Pancreas (tissue), 10 donors: ENCODE data around the gene PPP1R3G. TPM values are rescaled to one million over a fixed set of nuclear protein-coding genes. Genes with fewer than 3 reads are reported as not detected.

Experiments
- ATAC-seq, 4 donors: fragments of 200-7000 bp; cut with Tn5 transposase; one replicate each; pipeline versions ENCODE4 v1.8.0 to v1.9.1; 2020; ENCODE audit warnings: mild to moderate bottlenecking in 4 of 4, moderate library complexity in 4 of 4
- DNase-seq, 6 donors: peaks; one replicate each; pipeline ENCODE4 v3.0.0-alpha.2; 2020
- FAIRE-seq: peaks from 2 replicates; lab custom pipeline; 2012; peaks lifted over from hg19 to GRCh38; lab: Jason Lieb, UNC
- H3K27ac ChIP-seq, 4 donors: fragments of 200-600 bp; sonication (generic); 1 replicate in 3 of 4; 2 replicates in 1 of 4; pipeline versions ENCODE4 v1.5.0 to v1.8.0; 2020
- H3K27me3 ChIP-seq, 4 donors: fragments of 200-600 bp; one replicate each; pipeline ENCODE4 v1.8.0; 2021
- H3K36me3 ChIP-seq, 3 donors: fragments of 200-600 bp; sonication (generic) in 1 of 3; one replicate each; pipeline versions ENCODE4 v1.5.0 to v1.8.0; 2020 to 2021
- H3K4me1 ChIP-seq, 3 donors: fragments of 200-600 bp; one replicate each; pipeline ENCODE4 v1.8.0; 2021
- H3K4me3 ChIP-seq, 4 donors: fragments of 200-600 bp; sonication (generic) in 2 of 4; one replicate each; pipeline versions ENCODE4 v1.5.0 to v1.8.0; 2020 to 2021
- H3K9me3 ChIP-seq, 4 donors: fragments of 200-600 bp; one replicate each; pipeline ENCODE4 v1.8.0; 2021
- WGBS, 2 donors: extraction: QIAGEN DNeasy Blood & Tissue Kit; methylation state at CpG; one replicate each; pipeline ENCODE4 v1.1.7; 2013; 5-methylcytosine and 5-hydroxymethylcytosine counted together
- intact Hi-C, 3 donors: fragments of 100-400 bp; cut with DNase I; formaldehyde crosslinking; loops; one replicate each; pipeline versions ENCODE4 v1.11.1 to v1.14.2; 2022
- polyA plus RNA-seq, 2 donors: library from polyadenylated mRNA; stranded (reverse); fragments of 200-250 nt; gene quantifications; one replicate each; pipeline ENCODE4 v1.2.3, GENCODE V29; 2013
- total RNA-seq, 6 donors: library from RNA; stranded (reverse); fragmentation: NEBNext Ultra II Directional in 4 of 6; extraction: Animal tissue kit (Norgen Biotek cat#: 25700) in 4 of 6; gene quantifications; one replicate each; pipeline versions ENCODE4 v1.2.1 to v1.2.4, GENCODE V29; 2021 to 2023
- TF ChIP-seq, protein P1 (sequence below), 4 donors: fragments of 200-600 bp; sonication (generic) in 3 of 4; IDR thresholded peaks; one replicate each; pipeline versions ENCODE4 v1.5.0 to v1.8.0; 2021; ENCODE audit warnings: antibody characterized with exemption in 4 of 4
- donor health status: healthy with polysubstance abuse.
- donor health status: DM: no; HTN: no; CAD: no; lungs with moderate emphysema.
- donor health status: DM: no; HTN: no; CAD: no.
- donor health status: control.
- donor health status: control.
- donor health status: Bipolar disorder and iron deficiency.
- donor health status: DM: yes; HTN: yes; CAD: no.
- donor health status: DM: no; HTN: no; CAD: no.
- donor health status: DM: no; HTN: no; CAD: no.
- donor health status: DM: yes; HTN: yes; CAD: no.

PPP1R3G gene
- total and polyA plus RNA-seq, 8 donors, result 0.04 to 0.24 (median 0.08) TPM; not detected in 2

DNA sequence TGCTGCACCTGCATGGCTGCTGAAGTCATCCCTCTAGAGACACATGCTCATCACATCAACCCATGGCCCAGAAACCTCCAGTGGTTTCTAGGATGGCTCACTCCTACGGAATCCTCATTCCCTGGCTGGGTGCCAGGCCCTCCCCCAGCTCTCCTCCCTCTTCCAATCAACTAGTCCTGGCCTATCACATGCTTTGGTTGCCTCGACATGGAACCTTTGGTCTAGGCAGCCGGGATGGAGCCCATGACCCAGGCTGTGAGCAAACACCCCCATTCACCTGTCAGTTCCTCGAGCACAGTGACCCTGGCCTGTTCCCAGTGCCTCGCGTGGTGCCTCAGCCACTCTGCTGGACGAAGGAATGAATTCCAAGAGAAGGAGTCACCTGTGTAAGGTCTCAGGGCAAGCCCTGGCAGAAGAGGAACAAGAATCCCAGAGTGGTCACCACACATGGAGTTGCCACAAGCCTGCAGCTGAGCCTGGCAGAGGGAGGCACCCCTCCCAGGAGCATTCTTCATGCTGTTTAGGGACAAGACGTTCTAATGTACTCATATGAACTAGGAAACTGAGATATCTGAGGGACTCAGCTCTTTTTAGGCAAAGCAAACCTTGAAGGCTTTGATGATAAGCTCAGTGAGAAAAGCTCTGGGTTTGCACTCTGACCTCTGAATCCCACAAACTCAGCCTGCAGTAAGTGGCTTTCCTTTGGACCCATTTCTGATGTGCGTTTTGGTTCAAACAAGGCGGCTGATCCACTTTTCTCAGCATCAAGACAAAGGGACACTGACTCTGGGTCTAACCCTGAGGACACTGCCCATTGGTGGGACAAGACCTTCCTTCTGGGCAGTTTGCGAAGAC is 40.2 kb downstream of the PPP1R3G start:
- DNase-seq (no peak), ATAC-seq (no peak), FAIRE-seq (no peak)
- TF ChIP-seq, protein P1, sequence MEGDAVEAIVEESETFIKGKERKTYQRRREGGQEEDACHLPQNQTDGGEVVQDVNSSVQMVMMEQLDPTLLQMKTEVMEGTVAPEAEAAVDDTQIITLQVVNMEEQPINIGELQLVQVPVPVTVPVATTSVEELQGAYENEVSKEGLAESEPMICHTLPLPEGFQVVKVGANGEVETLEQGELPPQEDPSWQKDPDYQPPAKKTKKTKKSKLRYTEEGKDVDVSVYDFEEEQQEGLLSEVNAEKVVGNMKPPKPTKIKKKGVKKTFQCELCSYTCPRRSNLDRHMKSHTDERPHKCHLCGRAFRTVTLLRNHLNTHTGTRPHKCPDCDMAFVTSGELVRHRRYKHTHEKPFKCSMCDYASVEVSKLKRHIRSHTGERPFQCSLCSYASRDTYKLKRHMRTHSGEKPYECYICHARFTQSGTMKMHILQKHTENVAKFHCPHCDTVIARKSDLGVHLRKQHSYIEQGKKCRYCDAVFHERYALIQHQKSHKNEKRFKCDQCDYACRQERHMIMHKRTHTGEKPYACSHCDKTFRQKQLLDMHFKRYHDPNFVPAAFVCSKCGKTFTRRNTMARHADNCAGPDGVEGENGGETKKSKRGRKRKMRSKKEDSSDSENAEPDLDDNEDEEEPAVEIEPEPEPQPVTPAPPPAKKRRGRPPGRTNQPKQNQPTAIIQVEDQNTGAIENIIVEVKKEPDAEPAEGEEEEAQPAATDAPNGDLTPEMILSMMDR (IDR thresholded peaks at IDR 0.05), result no peak
- H3K9me3 ChIP-seq, result no peaks in the 10 kb centered on the region
- no peaks in the 10 kb centered on the region for H3K36me3 ChIP-seq
- 85 to 86% methylated on average over 11 of the region's 11 CpGs for WGBS, 2 donors
- H3K27me3 ChIP-seq, result no peaks in the 10 kb centered on the region
- H3K27ac ChIP-seq, result no peak overlapping the region
- H3K4me3 ChIP-seq, result no peak overlapping the region
- H3K4me1 ChIP-seq, result no peaks in the 10 kb centered on the region
- intact Hi-C loops, result no loop called here

GRCh38 chr6:5126214-5126613 is 41.1 kb downstream of the PPP1R3G start:
- Histone ChIP-seq H3K27ac (no peak overlapping the region), H3K27me3 (no peaks in the 10 kb centered on the region), H3K4me1 (no peaks in the 10 kb centered on the region), H3K9me3 (no peaks in the 10 kb centered on the region), H3K36me3 (no peaks in the 10 kb centered on the region), H3K4me3 (no peak overlapping the region)
- WGBS, 2 donors, result 50 to 79% methylated on average over 4 of the region's 4 CpGs
- ATAC-seq (no peak), FAIRE-seq (no peak), DNase-seq (no peak)
- TF ChIP-seq, protein P1 (IDR thresholded peaks at IDR 0.05), result no peak
- intact Hi-C loops, result no loop called here

DNA sequence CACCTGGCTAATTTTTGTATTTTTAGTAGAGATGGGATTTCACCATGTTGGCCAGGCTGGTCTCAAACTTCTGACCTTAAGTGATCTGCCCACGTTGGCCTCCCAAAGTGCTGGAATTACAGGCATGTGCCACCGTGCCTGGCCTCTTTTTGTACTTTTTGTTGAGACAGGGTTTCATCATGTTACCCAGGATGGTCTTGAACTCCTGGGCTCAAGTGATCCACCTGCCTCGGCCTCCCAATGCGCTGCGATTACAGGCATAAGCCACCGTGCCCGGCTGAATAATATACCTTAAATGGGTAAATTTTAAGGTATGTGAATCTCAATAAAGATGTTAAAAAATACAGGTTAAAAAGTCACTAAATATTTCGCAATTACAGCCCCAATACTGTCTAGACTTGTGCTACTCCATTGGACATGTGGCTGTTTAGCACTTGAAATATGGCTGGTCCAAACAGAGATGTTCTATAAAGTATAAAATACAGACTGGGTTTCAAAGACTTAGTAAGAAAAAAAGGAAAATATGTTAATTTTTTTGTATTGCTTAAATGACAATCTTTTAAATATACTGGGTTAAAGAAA is 42.1 kb downstream of the PPP1R3G start:
- Histone ChIP-seq H3K9me3 (no peaks in the 10 kb centered on the region), H3K27ac (no peak overlapping the region), H3K4me3 (no peak overlapping the region), H3K36me3 (no peaks in the 10 kb centered on the region), H3K4me1 (no peaks in the 10 kb centered on the region), H3K27me3 (no peaks in the 10 kb centered on the region)
- DNase-seq, result no peak
- no peak for FAIRE-seq
- whole genome bisulfite sequencing, 2 donors, result 81 to 91% methylated on average over 8 of the region's 8 CpGs
- no peak for ATAC-seq
- TF ChIP-seq, protein P1 (IDR thresholded peaks at IDR 0.05), result no peak
- intact Hi-C loops, result no loop called here

GRCh38 chr6:5128351-5128750 is 43.2 kb downstream of the PPP1R3G start:
- WGBS, 2 donors, result 84 to 90% methylated on average over 4 of the region's 4 CpGs
- no peak overlapping the region for H3K4me3 ChIP-seq
- no peaks in the 10 kb centered on the region for H3K9me3 ChIP-seq
- ATAC-seq (no peak), FAIRE-seq (no peak), DNase-seq (no peak)
- H3K27ac ChIP-seq, result no peak overlapping the region
- no peaks in the 10 kb centered on the region for H3K4me1 ChIP-seq
- intact Hi-C loops, result no loop called here
- TF ChIP-seq, protein P1 (IDR thresholded peaks at IDR 0.05), result no peak
- H3K36me3 ChIP-seq, result no peaks in the 10 kb centered on the region
- no peaks in the 10 kb centered on the region for H3K27me3 ChIP-seq
